ENCODE measurements around the gene SPNS2. TPM values are rescaled to one million over a fixed set of nuclear protein-coding genes. Genes with fewer than 3 reads are reported as not detected.

Gene SPNS2
- total and polyA plus RNA-seq, 2 experiments from 2014 or later = 0.29 TPM; not detected in 1

GRCh38 chr17:4530799-4531730 lies 32.4 kb downstream of the SPNS2 start:
- no peak overlapping the region for H3K4me2 ChIP-seq (ENCODE audit: unreplicated experiment)
- DNase-seq = no peak
- no peaks in the 10 kb centered on the region for H3K4me1 ChIP-seq (ENCODE audit: insufficient read depth)
- no peaks in the 10 kb centered on the region for H3K79me2 ChIP-seq (ENCODE audit: insufficient read depth)
- TF ChIP-seq EZH2 (IDR thresholded peaks at IDR 0.05; ENCODE audit: insufficient read depth, poor library complexity, severe bottlenecking) (no peak), EZH2phosphoT487 (IDR thresholded peaks at IDR 0.05; ENCODE audit: insufficient read depth, low read depth) (no peak)
- H2AFZ ChIP-seq = no peak overlapping the region
- no peak overlapping the region for H3K4me3 ChIP-seq
- H3K9me3 ChIP-seq (ENCODE audit: low read depth) = no peaks in the 10 kb centered on the region
- no peak overlapping the region for H3K27ac ChIP-seq
- no peaks in the 10 kb centered on the region for H3K36me3 ChIP-seq (ENCODE audit: low read depth)
- no peaks in the 10 kb centered on the region for H3K9me2 ChIP-seq (ENCODE audit: insufficient read depth)
- in situ Hi-C loops (cut with MboI) = no loop called here
- H3K27me3 ChIP-seq (replicated peaks; ENCODE audit: insufficient read depth) = peaks cover 16% of the 10 kb centered on the region
- no peaks in the 10 kb centered on the region for H4K20me1 ChIP-seq (ENCODE audit: insufficient read depth)
- H3F3A ChIP-seq (ENCODE audit: insufficient read depth) = no peaks in the 10 kb centered on the region
- H3K9ac ChIP-seq = no peak overlapping the region
- WGBS, 2 experiments (ENCODE audit: low coverage in 1 of 2, low lambda C conversion rate in 2 of 2, missing lambda C conversion rate in 2 of 2) = 54 to 64% methylated on average over 26 to 30 of the region's 30 CpGs

GRCh38 chr17:4531988-4532736 lies 33.5 kb downstream of the SPNS2 start:
- Histone ChIP-seq H2AFZ (no peak overlapping the region), H3K9me3 (ENCODE audit: low read depth) (no peaks in the 10 kb centered on the region), H3F3A (ENCODE audit: insufficient read depth) (no peaks in the 10 kb centered on the region), H4K20me1 (ENCODE audit: insufficient read depth) (no peaks in the 10 kb centered on the region), H3K27ac (no peak overlapping the region), H3K4me1 (ENCODE audit: insufficient read depth) (no peaks in the 10 kb centered on the region), H3K4me3 (no peak overlapping the region), H3K4me2 (ENCODE audit: unreplicated experiment) (no peak overlapping the region), H3K9me2 (ENCODE audit: insufficient read depth) (no peaks in the 10 kb centered on the region), H3K79me2 (ENCODE audit: insufficient read depth) (no peaks in the 10 kb centered on the region), H3K27me3 (replicated peaks; ENCODE audit: insufficient read depth) (peaks cover 11% of the 10 kb centered on the region), H3K36me3 (ENCODE audit: low read depth) (no peaks in the 10 kb centered on the region), H3K9ac (no peak overlapping the region)
- in situ Hi-C loops (cut with MboI) = no loop called here
- DNase-seq = no peak
- WGBS, 2 experiments (ENCODE audit: low coverage in 1 of 2, low lambda C conversion rate in 2 of 2, missing lambda C conversion rate in 2 of 2) = 83 to 86% methylated on average over 17 of the region's 17 CpGs
- no peak for TF ChIP-seq EZH2phosphoT487 (IDR thresholded peaks at IDR 0.05; ENCODE audit: insufficient read depth, low read depth)
- TF ChIP-seq EZH2 (IDR thresholded peaks at IDR 0.05; ENCODE audit: insufficient read depth, poor library complexity, severe bottlenecking) = no peak

GRCh38 chr17:4532860-4533522 lies 34.3 kb downstream of the SPNS2 start:
- H3K27ac ChIP-seq = no peak overlapping the region
- WGBS, 2 experiments (ENCODE audit: low coverage in 1 of 2, low lambda C conversion rate in 2 of 2, missing lambda C conversion rate in 2 of 2) = 89 to 95% methylated on average over 30 to 33 of the region's 33 CpGs
- no peak overlapping the region for H3K4me2 ChIP-seq (ENCODE audit: unreplicated experiment)
- no peak for DNase-seq
- no peak overlapping the region for H3K4me3 ChIP-seq
- no peaks in the 10 kb centered on the region for H3K79me2 ChIP-seq (ENCODE audit: insufficient read depth)
- no peaks in the 10 kb centered on the region for H4K20me1 ChIP-seq (ENCODE audit: insufficient read depth)
- H3K4me1 ChIP-seq (ENCODE audit: insufficient read depth) = no peaks in the 10 kb centered on the region
- no peaks in the 10 kb centered on the region for H3K9me2 ChIP-seq (ENCODE audit: insufficient read depth)
- no peaks in the 10 kb centered on the region for H3K36me3 ChIP-seq (ENCODE audit: low read depth)
- TF ChIP-seq EZH2 (IDR thresholded peaks at IDR 0.05; ENCODE audit: insufficient read depth, poor library complexity, severe bottlenecking) = no peak
- TF ChIP-seq EZH2phosphoT487 (IDR thresholded peaks at IDR 0.05; ENCODE audit: insufficient read depth, low read depth) = no peak
- no peak overlapping the region for H3K9ac ChIP-seq
- no peaks in the 10 kb centered on the region for H3F3A ChIP-seq (ENCODE audit: insufficient read depth)
- no peaks in the 10 kb centered on the region for H3K9me3 ChIP-seq (ENCODE audit: low read depth)
- peaks cover 3% of the 10 kb centered on the region; the same call in 1 of the 2 replicates for H3K27me3 ChIP-seq (replicated peaks; ENCODE audit: insufficient read depth)
- H2AFZ ChIP-seq = no peak overlapping the region
- in situ Hi-C loops (cut with MboI) = no loop called here

Measured in GM23248 (cell line).